Keratinocyte (primary cell): ENCODE measurements around the gene AP3S1.

ENCODE experiments used
- EZH2 ChIP-seq: IDR thresholded peaks from one replicate; pipeline ENCODE4 v1.6.1; 2012; ENCODE audit warnings: inconsistent platforms, mild to moderate bottlenecking, low read length, moderate library complexity
- TF ChIP-seq, protein P1 (sequence below), 3 experiments: IDR thresholded peaks in 1 of 3; conservative IDR thresholded peaks in 1 of 3; optimal IDR thresholded peaks in 1 of 3; 2 replicates in 2 of 3; 3 replicates in 1 of 3; pipeline versions ENCODE3 to v1.5.1; 2011; ENCODE audit warnings: low read length in 3 of 3, mild to moderate bottlenecking in 3 of 3, moderate library complexity in 2 of 3, control low read depth in 1 of 3, inconsistent platforms in 1 of 3; ENCODE audit not compliant: insufficient read depth in 2 of 3; ENCODE audit errors: extremely low read depth in 1 of 3

- TF ChIP-seq EZH2: no peak
- TF ChIP-seq, protein P1, sequence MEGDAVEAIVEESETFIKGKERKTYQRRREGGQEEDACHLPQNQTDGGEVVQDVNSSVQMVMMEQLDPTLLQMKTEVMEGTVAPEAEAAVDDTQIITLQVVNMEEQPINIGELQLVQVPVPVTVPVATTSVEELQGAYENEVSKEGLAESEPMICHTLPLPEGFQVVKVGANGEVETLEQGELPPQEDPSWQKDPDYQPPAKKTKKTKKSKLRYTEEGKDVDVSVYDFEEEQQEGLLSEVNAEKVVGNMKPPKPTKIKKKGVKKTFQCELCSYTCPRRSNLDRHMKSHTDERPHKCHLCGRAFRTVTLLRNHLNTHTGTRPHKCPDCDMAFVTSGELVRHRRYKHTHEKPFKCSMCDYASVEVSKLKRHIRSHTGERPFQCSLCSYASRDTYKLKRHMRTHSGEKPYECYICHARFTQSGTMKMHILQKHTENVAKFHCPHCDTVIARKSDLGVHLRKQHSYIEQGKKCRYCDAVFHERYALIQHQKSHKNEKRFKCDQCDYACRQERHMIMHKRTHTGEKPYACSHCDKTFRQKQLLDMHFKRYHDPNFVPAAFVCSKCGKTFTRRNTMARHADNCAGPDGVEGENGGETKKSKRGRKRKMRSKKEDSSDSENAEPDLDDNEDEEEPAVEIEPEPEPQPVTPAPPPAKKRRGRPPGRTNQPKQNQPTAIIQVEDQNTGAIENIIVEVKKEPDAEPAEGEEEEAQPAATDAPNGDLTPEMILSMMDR (optimal IDR thresholded peaks at IDR 0.05 in 1 of 3, IDR thresholded peaks at IDR 0.05 in 1 of 3, conservative IDR thresholded peaks at IDR 0.05 in 1 of 3; ENCODE audit: extremely low read depth in 1 of 3, insufficient read depth in 2 of 3, low read length in 3 of 3): no peak
These were observed 43.5 kb upstream of the AP3S1 start for GRCh38 chr5:115798252-115798651.
